ENCODE measurements around the gene UNC45A.
A peak's percentile ranks its signal among the peaks of the same experiment; 100 is the strongest.

Gene UNC45A

DNA sequence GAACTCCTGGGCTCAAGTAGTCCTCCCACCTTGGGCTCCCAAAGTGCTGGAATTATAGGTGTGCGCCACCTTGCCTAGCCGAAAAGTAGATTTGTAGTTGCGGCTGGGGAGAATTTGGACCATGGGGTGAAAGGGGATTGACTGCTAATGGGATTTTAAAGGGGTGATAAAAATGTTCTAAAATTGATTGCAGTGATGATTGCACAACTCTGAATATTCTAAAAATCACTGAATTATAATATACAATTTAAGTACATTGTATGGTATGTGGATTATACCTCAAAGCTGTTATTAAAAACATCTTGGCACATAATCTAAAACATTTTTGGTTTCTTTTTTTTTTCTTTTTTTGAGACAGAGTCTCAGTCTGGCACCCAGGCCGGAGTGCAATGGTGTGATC is 55.4 kb downstream of the UNC45A start:
- Mint-ChIP-seq H3K4me1 (ENCODE audit: low read depth) (peaks cover 26% of the 10 kb centered on the region), H3K4me3 (no peak overlapping the region), H3K27ac (no peak overlapping the region), H3K9me3 (no peaks in the 10 kb centered on the region), H3K27me3 (no peaks in the 10 kb centered on the region), H3K36me3 (ENCODE audit: low read depth) (peaks cover 6% of the 10 kb centered on the region)
- intact Hi-C loops (cut with micrococcal nuclease) = no loop called here

GRCh38 chr15:90991587-90992285 is 56.7 kb downstream of the UNC45A start:
- Mint-ChIP-seq H3K27me3 (no peaks in the 10 kb centered on the region), H3K9me3 (no peaks in the 10 kb centered on the region), H3K36me3 (ENCODE audit: low read depth) (peaks cover 6% of the 10 kb centered on the region), H3K4me1 (ENCODE audit: low read depth) (peaks cover 26% of the 10 kb centered on the region), H3K27ac (peak overlapping the region; percentile 28), H3K4me3 (no peak overlapping the region)
- intact Hi-C loops (cut with micrococcal nuclease) = no loop called here

DNA sequence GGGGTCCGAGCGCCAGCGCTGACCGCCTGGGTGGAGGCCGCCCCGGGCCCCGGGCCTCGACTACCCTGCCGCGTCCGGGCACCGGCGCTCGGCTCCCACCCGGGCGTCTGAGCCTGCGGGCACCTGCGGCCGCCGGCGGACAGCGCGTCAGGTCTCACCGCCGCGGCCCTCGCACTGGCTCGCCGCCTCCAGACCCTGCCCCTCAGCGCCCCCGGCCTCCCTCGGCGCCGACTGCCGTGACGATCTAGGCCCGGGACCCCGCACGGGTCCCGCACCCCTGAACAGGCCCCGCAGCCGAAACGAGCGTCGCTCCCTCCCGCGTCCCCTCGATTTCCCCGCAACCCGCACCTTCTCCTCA is 59.0 kb downstream of the UNC45A start:
- Mint-ChIP-seq H3K27me3 (no peaks in the 10 kb centered on the region), H3K4me3 (peak overlapping the region; percentile 100), H3K4me1 (ENCODE audit: low read depth) (peaks cover 13% of the 10 kb centered on the region), H3K36me3 (ENCODE audit: low read depth) (peaks cover 27% of the 10 kb centered on the region), H3K9me3 (no peaks in the 10 kb centered on the region), H3K27ac (peak overlapping the region; percentile 96)
- intact Hi-C loops (cut with micrococcal nuclease) = loop anchor here (1.0 to 2.0 kb wide), 2 partner anchors 28 to 39 kb away; partner anchors contain the start of genes RCCD1 and VPS33B

DNA sequence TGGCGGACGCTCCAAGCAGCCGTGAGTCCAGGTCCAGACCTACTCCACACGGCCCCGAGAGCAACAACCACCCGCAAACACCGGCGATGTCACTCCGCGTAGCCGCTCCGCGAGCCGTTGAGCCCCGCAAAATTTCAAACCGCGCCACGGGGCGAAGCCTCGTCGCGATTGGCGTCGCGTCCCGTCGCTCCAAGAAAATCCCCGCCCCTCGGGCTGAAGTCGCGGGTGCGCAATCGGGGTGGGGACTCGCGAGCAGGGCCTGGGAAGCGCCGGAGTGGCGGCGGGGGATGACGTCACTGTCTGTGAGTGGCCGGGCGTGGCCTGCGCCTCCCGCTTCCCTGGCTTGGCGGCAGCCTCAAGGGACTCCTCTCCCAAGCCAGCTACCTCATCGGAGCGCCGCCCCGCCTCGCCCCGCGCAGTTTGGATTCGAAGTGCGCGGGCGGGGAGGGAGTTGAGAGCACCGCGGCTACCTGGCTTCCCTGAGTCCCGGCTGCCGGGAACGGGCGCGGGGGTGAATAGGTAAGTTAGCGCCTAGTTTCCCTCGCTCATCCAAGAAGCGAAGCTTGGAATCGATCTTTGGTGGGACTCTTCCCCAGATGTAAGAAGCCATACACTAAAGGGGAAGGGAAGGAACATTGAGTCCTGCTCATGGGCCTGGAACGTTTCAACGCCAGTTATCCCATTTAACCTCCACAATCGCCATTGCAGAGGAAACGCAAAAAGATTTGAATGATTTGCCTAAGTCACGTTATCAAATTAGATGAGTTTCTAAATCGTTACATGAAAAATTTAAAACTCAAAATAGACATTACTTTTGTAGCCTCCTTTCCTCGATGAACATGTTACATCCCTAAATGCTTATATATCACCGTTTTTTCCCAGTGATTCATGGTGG is 59.6 kb downstream of the UNC45A start, which contains the start of gene PRC1:
Gene PRC1, minus strand, starts transcription at position 119 of the 895 bp plus-strand sequence. Its CDS starts 118 bp downstream, at position 1.
- H3K36me3 Mint-ChIP-seq (ENCODE audit: low read depth) = peaks cover 33% of the 10 kb centered on the region
- no peaks in the 10 kb centered on the region for H3K27me3 Mint-ChIP-seq
- peak within 1 kb of the TSS; percentile 96 for H3K27ac Mint-ChIP-seq
- H3K4me3 Mint-ChIP-seq = peak within 1 kb of the TSS; percentile 100
- H3K9me3 Mint-ChIP-seq = no peaks in the 10 kb centered on the region
- peaks cover 13% of the 10 kb centered on the region for H3K4me1 Mint-ChIP-seq (ENCODE audit: low read depth)
- intact Hi-C loops (cut with micrococcal nuclease) = loop anchor here (1.0 to 2.0 kb wide), 2 partner anchors 28 to 40 kb away; partner anchors contain the start of genes RCCD1 and VPS33B

- no peak overlapping the region for H3K4me3 Mint-ChIP-seq
- H3K4me1 Mint-ChIP-seq (ENCODE audit: low read depth) = peaks cover 4% of the 10 kb centered on the region
- no peaks in the 10 kb centered on the region for H3K27me3 Mint-ChIP-seq
- H3K27ac Mint-ChIP-seq = no peak overlapping the region
- H3K36me3 Mint-ChIP-seq (ENCODE audit: low read depth) = peaks cover 74% of the 10 kb centered on the region
- no peaks in the 10 kb centered on the region for H3K9me3 Mint-ChIP-seq
- intact Hi-C loops (cut with micrococcal nuclease) = no loop called here
Observed at GRCh38 chr15:90998737-90999136, 63.7 kb downstream of the UNC45A start.

- peaks cover 93% of the 10 kb centered on the region for H3K36me3 Mint-ChIP-seq (ENCODE audit: low read depth)
- H3K9me3 Mint-ChIP-seq = no peaks in the 10 kb centered on the region
- H3K27ac Mint-ChIP-seq = no peak overlapping the region
- H3K4me1 Mint-ChIP-seq (ENCODE audit: low read depth) = no peaks in the 10 kb centered on the region
- H3K27me3 Mint-ChIP-seq = no peaks in the 10 kb centered on the region
- no peak overlapping the region for H3K4me3 Mint-ChIP-seq
- intact Hi-C loops (cut with micrococcal nuclease) = no loop called here
Observed at GRCh38 chr15:91001209-91001608, 66.1 kb downstream of the UNC45A start.
